K562 (cell line): Measurements from ENCODE around the gene LSM12. TPM values are rescaled to one million over a fixed set of nuclear protein-coding genes. Genes with fewer than 3 reads are reported as not detected.

Source experiments
- ARNT ChIP-seq, 2 experiments: fragments of 450-650 bp; IDR thresholded peaks; 2 replicates each; pipeline ENCODE4 v1.6.1; 2016; ENCODE audit warnings: mild to moderate bottlenecking in 1 of 2
- ASH1L ChIP-seq: fragments of 450-650 bp; IDR thresholded peaks from 2 replicates; pipeline ENCODE4 v1.6.1; 2018; ENCODE audit warnings: borderline replicate concordance, mild to moderate bottlenecking, low read depth; ENCODE audit not compliant: partially characterized antibody
- CXXC5 ChIP-seq: fragments of 250-450 bp; sonication (Bioruptor Pico); IDR thresholded peaks from 2 replicates; pipeline ENCODE4 v1.8.0; 2022; ENCODE audit warnings: inconsistent platforms, mild to moderate bottlenecking, moderate library complexity
- DMBX1 ChIP-seq: fragments of 250-450 bp; sonication (Bioruptor Pico); IDR thresholded peaks from 2 replicates; pipeline ENCODE4 v1.8.0; 2022; ENCODE audit warnings: inconsistent platforms, mild to moderate bottlenecking, moderate library complexity, borderline replicate concordance
- EP300 ChIP-seq: IDR thresholded peaks from 2 replicates; pipeline ENCODE4 v1.6.1; 2012; ENCODE audit warnings: low read length, improper control_type of control experiment
- ESRRA ChIP-seq: fragments of 450-650 bp; IDR thresholded peaks from 2 replicates; pipeline ENCODE4 v1.6.1; 2014; ENCODE audit warnings: low read depth, mild to moderate bottlenecking, moderate library complexity, borderline replicate concordance
- FOSL1 ChIP-seq: fragments of 200-800 bp; sonication (Bioruptor generic); conservative IDR thresholded peaks from 2 replicates; pipeline ENCODE4 v1.6.1; 2016; ENCODE audit warnings: missing genetic modification characterization, missing compliant biosample characterization
- GTF2F1 ChIP-seq: IDR thresholded peaks from 2 replicates; pipeline ENCODE4 v1.6.1; 2011; ENCODE audit warnings: low read depth, low read length, improper control_type of control experiment
- MXI1 ChIP-seq: IDR thresholded peaks from 2 replicates; pipeline ENCODE4 v1.6.1; 2011; ENCODE audit warnings: low read depth, mild to moderate bottlenecking, improper control_type of control experiment, low read length
- NCOA1 ChIP-seq: fragments of 450-650 bp; IDR thresholded peaks from 2 replicates; pipeline ENCODE4 v1.6.1; 2016; ENCODE audit warnings: low read depth
- NKRF ChIP-seq: fragments of 450-650 bp; IDR thresholded peaks from 2 replicates; pipeline ENCODE4 v1.6.1; 2016; ENCODE audit warnings: borderline replicate concordance
- POLR2A ChIP-seq: fragments of 450-650 bp; conservative IDR thresholded peaks from 2 replicates; pipeline ENCODE4 v1.6.1; 2016
- PYGO2 ChIP-seq: fragments of 450-650 bp; IDR thresholded peaks from 2 replicates; pipeline ENCODE4 v1.6.1; 2016; ENCODE audit warnings: mild to moderate bottlenecking, missing genetic modification characterization, moderate library complexity, missing compliant biosample characterization
- SAP30 ChIP-seq: fragments of 200-600 bp; sonication (generic); IDR thresholded peaks from 2 replicates; pipeline ENCODE4 v1.6.1; 2012; ENCODE audit warnings: borderline replicate concordance, low read depth, mild to moderate bottlenecking, moderate library complexity, low read length, control low read depth, inconsistent platforms; ENCODE audit not compliant: insufficient read depth, poor library complexity, severe bottlenecking
- SIN3A ChIP-seq, 2 experiments: fragments of 150-350 bp in 1 of 2; IDR thresholded peaks; 2 replicates each; pipeline ENCODE4 v1.6.1; 2011 to 2016; ENCODE audit warnings: borderline replicate concordance in 2 of 2, low read depth in 2 of 2, low read length in 2 of 2, mild to moderate bottlenecking in 2 of 2, moderate library complexity in 2 of 2; ENCODE audit not compliant: control insufficient read depth in 1 of 2
- SP1 ChIP-seq: sonication (generic); formaldehyde crosslinking; IDR thresholded peaks from 2 replicates; pipeline ENCODE4 v1.8.1; 2022; ENCODE audit warnings: mild to moderate bottlenecking, missing genetic modification reagents
- TCF7 ChIP-seq: sonication (generic); IDR thresholded peaks from 2 replicates; pipeline ENCODE4 v1.6.1; 2016; ENCODE audit warnings: antibody characterized with exemption, borderline replicate concordance
- U2AF1 ChIP-seq: fragments of 200-400 bp; formaldehyde crosslinking; optimal IDR thresholded peaks from 2 replicates; pipeline ENCODE3; 2017; ENCODE audit warnings: mild to moderate bottlenecking, low read depth, low read length, moderate library complexity
- ZBTB1 ChIP-seq: sonication (generic); formaldehyde crosslinking; IDR thresholded peaks from 2 replicates; pipeline ENCODE4 v1.8.1; 2023; ENCODE audit warnings: missing genetic modification reagents, low read depth, mild to moderate bottlenecking, borderline replicate concordance
- ZBTB17 ChIP-seq: fragments of 450-650 bp; formaldehyde crosslinking; IDR thresholded peaks from 2 replicates; pipeline ENCODE4 v1.4.0; 2020; ENCODE audit warnings: mild to moderate bottlenecking
- polyA plus RNA-seq, 8 experiments: library from polyadenylated mRNA; depleted of rRNA in 4 of 8; stranded (reverse) in 5 of 8; unstranded in 3 of 8; fragments of >200 nt; fragmentation: Nextera tagmentation in 2 of 8; fragmentation: Illumina TruSeq in 1 of 8; extraction: Ambion mirVana in 2 of 8; extraction: Trizol in 1 of 8; gene quantifications; 2 replicates each; pipeline versions ENCODE4 v1.2.1 to v1.2.3, GENCODE V29; 2011 to 2014; ENCODE audit warnings: inconsistent platforms in 1 of 8, missing spikeins in 1 of 8
- total RNA-seq, 7 experiments: library from RNA; depleted of rRNA in 6 of 7; stranded (reverse); fragments of >200 nt in 6 of 7; fragmentation: Illumina TruSeq in 2 of 7; extraction: Trizol in 2 of 7; gene quantifications; 2 replicates each; pipeline versions ENCODE4 v1.2.1 to v1.2.3, GENCODE V29; 2011 to 2021; ENCODE audit warnings: low replicate concordance in 1 of 7
- TF ChIP-seq, protein P1 (sequence below): IDR thresholded peaks from 2 replicates; pipeline ENCODE4 v1.6.1; 2012; ENCODE audit warnings: low read depth, low read length, improper control_type of control experiment, borderline replicate concordance

The LSM12 gene
- total and polyA plus RNA-seq, 9 of the 15 experiments (the other 6 are each of a cell fraction or from before 2014, with no cell fraction given) = 53.0 to 258 (median 89.3) TPM

- TF ChIP-seq NKRF (peak; percentile 73; the same call in 1 of the 2 replicates), CXXC5 (peak; percentile 99), ASH1L (peak; percentile 12), FOSL1 (peak; percentile 54; the same call in 1 of the 2 replicates), TCF7 (peak; percentile 66; the same call in 1 of the 2 replicates), DMBX1 (CRISPR knock-in tag) (peak; percentile 48; the same call in 1 of the 2 replicates), POLR2A (peak; percentile 87), ZBTB1 (CRISPR knock-in tag) (no peak), PYGO2 (0 out of 2 replicates have a peak, but pooled peaks have one; percentile 17), EP300 (peak; percentile 63), MXI1 (peak; percentile 66), ESRRA (no peak), SP1 (CRISPR knock-in tag) (peak; percentile 93), U2AF1 (no peak), SAP30 (peak; percentile 56), ARNT (IDR thresholded peaks at IDR 0.05) (no peak), ZBTB17 (CRISPR knock-in tag) (0 out of 2 replicates have a peak, but pooled peaks have one; percentile 20), SIN3A (IDR thresholded peaks at IDR 0.05; ENCODE audit: borderline replicate concordance in 2 of 2, control insufficient read depth in 1 of 2, low read depth in 2 of 2, low read length in 2 of 2) (peak; percentile 85 to 93; a peak in 2 of 4 replicates), NCOA1 (peak; percentile 98), GTF2F1 (peak; percentile 83; the same call in 1 of the 2 replicates)
- TF ChIP-seq, protein P1, sequence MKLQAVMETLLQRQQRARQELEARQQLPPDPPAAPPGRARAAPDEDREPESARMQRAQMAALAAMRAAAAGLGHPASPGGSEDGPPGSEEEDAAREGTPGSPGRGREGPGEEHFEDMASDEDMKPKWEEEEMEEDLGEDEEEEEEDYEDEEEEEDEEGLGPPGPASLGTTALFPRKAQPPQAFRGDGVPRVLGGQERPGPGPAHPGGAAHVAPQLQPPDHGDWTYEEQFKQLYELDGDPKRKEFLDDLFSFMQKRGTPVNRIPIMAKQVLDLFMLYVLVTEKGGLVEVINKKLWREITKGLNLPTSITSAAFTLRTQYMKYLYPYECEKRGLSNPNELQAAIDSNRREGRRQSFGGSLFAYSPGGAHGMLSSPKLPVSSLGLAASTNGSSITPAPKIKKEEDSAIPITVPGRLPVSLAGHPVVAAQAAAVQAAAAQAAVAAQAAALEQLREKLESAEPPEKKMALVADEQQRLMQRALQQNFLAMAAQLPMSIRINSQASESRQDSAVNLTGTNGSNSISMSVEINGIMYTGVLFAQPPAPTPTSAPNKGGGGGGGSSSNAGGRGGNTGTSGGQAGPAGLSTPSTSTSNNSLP = peak; percentile 70; the same call in 1 of the 2 replicates
These were observed 51.9 kb downstream of the LSM12 start, which contains the start of gene TMEM101 (continued) for GRCh38 chr17:44014437-44015172.
